Measurements from ENCODE around the gene SAMD10.

DNA sequence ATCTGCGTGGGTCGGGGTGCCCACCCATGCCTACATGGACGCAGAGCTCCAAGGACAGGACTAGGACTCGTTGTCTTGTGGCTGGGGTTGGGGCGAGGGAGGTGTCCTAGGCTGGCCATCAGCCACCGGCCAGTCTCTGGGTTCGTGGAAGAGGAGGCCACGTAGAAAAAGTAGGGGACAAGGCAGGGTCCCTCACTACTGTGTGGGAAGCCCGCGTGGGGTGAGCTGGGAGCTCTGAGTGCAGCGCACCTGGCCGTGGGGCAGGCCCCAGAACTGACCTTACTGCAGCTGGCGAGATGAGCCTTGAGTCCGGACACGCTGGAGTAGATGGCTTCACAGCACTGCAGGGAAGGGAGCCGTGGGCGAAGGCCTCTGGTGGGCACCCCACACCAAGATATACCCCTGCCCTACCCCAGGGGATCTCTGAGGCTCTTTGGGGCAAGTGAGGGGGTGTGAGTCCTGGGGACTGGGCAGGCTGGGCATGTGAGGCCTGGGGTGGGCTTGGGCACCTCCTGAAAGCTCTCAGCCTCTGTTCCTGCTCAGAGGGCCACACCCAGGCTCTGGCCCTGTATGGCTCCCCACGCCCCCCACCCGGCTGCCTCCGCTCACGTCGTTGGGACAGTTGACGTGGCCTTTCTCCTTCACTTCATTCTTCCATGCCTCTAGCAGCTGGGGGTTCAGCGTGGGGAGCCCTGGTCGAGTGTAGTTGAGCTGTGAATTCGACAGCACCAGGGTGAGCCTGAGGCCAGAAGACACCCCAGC lies 17.6 kb downstream of the SAMD10 start:
- TF ChIP-seq CTCF (IDR thresholded peaks at IDR 0.05) = no peak
- no peak for TF ChIP-seq POLR2A (IDR thresholded peaks at IDR 0.05)
- no peak for TF ChIP-seq EP300 (IDR thresholded peaks at IDR 0.05)
- no peak for TF ChIP-seq POLR2AphosphoS5 (IDR thresholded peaks at IDR 0.05)
